GM21381 (cell line): ENCODE measurements around the gene ALPP.
"Not testable (repeated sequence)": the region's sequence is repeated elsewhere in the genome, so short reads cannot be mapped to it uniquely, and the experiment has no call there.

ENCODE experiments used
- ATAC-seq: cut with Tn5 transposase; IDR thresholded peaks from one replicate; pipeline ENCODE4 v1.9.1; 2021; ENCODE audit warnings: mild to moderate bottlenecking, moderate library complexity; ENCODE audit not compliant: unreplicated experiment

The ALPP gene

DNA sequence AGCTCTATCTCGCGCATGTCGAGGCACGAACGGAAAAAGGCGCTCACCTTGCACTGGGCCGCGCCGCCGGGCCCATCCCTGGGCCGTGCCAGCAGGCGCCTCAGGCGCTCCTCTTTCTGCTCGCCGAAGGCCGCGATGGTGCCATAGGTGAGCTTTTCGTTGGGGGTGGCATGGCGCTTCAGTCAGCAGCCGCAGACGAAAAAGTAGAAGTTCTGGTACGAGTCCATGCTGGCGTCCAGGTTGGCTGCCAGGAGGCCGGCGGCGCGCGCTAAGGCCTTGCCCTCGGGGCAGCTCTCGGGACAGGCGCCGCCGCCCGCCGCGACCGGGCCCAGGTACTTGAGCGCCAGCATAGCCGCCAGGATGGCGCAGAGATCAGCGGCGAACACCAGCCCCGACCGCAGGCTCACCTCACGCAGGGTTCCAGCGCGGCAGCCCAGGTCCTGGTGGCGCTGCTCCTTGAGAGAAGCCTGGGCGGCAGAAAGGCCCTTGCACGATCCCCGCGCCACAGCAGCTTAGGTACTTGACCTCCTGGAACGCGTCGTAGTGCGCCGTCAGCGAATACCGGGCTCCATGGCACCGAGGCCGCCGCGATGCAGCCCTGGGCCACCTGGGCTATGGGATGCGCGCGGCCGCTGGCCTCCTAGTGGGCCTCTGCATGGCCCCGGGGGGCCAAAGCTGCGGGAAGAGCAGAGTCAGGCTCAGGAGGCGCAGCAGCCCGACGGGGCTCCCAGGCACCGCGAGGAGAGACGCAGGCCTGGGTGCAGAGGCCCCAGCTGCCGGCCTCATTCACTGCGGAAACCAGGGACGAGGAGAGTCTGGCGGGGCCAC, 40.9 kb downstream of the ALPP start:
- no peak for ATAC-seq

- no peak for ATAC-seq
Observed at GRCh38 chr2:232420073-232420454, 41.5 kb downstream of the ALPP start.

DNA sequence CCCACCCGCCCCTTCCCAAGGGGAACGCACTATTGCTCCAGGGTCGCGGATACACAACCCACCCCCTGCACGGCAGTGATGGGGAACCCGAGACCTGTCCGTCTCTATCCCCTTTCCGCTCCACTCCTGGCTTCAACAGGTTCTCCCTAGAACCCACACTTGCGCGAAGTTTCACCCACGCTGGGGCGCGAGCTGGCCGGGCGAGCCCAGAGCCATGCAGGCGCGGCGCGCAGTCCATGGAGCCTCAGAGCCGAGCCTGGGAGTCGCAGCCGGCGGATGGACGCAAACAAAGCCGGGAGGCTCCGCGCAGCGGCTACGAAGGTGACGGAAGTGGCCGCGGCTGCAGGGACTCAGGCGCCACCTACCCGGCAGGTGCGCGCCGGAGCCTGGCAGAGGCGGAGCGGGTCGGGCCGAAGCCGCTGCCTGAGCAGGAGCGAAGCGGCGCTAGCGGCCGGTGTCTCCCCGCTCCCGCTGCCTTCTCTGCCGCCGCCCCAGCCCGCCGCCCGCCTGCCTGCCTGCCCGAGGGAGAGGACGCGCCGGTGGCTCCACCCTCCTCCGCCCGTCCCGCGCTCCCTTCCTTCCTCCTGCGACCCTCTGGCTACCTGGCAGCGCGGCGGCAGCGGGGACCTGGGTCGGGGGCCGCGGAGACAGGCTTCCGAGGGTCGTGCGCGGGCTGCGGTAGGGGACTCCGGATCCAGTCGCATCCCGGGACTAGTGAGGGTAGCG, 42.1 kb downstream of the ALPP start:
- ATAC-seq: no peak

DNA sequence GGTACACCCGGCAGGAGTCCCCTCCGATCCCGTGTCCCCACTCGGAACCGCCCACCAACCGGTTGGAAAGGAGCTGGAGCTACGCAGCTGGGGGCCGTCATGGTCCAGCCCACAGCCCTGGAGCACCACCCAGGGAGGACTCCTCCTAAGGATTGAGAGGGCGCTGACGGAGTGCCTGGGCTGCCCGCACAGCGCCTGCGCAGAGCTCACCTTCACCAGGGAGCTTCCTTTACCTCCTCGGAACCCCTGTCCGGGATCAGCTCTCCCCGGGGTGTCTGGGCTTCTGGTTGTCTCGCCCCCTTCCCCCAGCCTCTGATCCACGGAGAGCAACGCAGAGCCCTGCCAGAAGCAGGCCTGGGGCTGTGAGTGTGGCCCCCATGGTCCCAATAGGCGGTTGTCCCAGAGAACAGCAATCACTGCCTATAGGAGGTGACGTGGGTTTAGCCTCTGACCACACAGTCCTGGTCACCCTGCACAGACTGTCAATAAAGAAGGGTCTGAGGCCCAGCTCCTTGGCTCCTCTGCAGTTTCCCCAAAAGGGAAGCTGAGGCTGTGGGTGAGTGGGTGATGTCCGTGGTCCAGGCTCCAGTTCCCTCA, 42.7 kb downstream of the ALPP start:
- ATAC-seq: no peak

DNA sequence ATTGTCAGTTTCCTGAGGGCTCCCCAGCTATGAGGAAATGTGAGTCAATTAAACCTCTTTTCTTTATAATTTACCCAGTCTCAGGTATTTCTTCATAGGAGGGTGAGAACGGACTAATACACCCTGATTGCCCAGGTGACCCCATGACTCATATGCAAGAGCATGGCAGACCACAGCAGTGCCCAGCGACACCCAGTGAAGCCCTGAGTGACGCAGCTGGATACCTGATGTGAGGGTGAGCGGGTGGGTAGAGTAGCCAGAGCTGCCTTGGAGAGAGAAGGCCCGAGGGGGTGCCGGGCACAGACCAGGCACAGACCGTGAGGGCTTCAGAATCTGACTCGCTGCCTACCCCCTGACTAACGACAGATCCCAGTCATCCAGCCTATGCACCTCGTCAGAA, 43.5 kb downstream of the ALPP start:
- ATAC-seq: no peak

- not testable (repeated sequence) for ATAC-seq
Observed at GRCh38 chr2:232422996-232423395, 44.4 kb downstream of the ALPP start.

- not testable (repeated sequence) for ATAC-seq
Observed at GRCh38 chr2:232423407-232423806, 44.9 kb downstream of the ALPP start.

DNA sequence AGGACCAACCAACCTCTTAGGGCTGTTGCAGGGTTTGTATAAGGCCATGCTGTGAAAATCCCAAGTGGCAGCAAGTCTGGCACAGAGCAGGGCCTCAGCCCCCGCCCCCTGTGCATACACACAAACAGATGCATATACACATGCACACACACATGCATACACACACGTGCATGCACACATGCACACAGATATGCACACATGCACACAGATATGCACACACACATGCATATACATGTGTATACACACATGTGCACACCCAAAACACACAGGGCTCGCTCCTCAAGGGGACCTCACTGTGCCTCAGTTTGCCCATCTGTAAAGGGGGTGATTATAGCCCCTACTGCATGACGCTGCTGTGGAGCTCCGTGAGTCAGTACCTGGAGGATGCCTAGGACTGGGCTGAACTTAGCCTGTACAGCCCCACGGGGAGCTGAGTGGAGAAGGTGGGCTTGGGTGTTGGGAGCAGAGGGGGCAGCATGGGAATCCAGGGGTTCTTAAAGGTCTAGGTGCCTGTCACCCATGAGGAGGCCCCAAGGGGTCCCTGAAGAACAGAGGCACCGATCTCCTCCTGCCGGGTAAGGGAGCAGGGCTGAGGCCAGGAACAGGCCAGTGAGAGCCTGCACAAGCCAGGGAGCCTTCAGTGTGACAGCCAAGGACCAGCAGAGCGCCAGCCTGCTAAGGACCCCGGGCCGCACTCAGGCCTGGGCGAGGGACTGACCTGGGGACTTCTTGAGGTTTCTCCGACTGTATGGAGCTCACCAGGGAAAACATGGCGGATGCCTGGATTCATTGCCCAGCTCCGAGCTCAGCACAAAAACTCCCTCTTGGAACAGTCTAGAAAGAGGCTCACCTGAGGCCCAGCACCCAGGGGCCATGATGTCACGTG, 53.4 kb downstream of the ALPP start:
- no peak for ATAC-seq
